ENCODE results near the gene AXIN1.
"Not testable (repeated sequence)": the region's sequence is repeated elsewhere in the genome, so short reads cannot be mapped to it uniquely, and the experiment has no call there.

The AXIN1 gene

DNA sequence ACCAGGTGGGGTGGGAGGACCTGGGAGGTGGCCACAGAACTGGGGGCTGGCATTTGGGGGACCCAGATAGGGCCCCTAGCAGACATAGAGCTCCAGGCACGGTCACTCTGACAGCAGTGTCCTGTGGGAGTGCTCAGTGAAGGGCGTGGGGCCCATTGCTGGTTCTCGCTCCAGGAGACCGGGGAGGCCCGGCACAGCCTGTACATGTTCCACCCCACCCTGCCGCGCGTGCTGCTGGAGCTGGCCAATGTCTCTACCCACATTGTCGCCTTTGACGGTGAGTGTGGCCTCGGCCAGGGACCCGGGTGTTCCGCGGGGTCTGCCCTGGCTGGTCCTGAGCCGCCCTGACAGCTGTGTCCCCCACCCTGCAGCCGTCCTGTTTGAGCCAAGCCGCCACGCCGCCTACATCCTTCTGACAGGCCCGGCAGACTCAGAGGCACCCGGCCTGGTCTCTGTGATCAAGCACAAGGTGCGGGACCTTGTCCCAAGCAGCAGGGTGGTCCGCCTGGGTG, 88.0 kb downstream of the AXIN1 start:
- no peak for DNase-seq

DNA sequence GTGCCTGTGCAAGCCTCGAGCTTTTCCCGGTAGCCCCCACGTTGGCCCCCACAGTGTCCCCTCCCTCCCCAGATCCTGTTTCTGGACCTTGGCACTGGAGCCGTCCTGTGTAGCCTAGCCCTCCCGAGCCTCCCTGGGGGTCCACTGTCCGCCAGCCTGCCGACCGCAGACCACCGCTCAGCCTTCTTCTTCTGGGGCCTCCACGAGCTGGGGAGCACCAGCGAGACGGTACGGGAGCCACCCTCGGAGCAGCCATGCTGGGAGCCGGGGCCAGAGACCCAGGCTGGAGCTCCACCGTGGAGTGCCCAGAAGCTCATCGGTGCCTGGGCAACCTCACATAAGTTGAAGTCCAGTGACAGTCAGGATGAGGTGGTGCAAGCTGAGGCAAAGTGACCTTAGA, 88.6 kb downstream of the AXIN1 start:
- no peak for DNase-seq

DNA sequence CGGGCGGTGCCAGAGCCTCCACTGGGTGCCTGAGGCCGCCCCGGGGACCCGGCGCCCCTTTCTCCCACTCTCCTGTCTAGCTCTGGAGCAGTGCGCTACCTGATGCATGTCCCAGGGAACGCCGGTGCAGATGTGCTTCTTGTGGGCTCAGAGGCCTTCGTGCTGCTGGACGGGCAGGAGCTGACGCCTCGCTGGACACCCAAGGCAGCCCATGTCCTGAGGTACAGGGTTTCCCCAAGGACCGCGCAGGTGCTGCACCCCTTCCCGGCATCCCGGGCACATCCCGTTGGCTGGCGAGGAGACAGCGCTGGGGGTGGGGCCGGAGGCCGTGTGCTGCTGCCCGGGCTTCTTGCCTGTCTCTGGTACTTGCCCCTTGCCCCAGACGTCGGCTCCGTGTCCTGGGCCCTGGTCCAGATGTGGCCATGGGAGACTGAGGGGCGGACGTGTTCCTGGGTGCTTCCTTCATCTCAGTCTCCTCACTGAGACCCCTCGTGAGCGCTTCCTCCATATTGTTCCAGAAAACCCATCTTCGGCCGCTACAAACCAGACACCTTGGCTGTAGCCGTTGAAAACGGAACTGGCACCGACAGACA, 89.2 kb downstream of the AXIN1 start:
- DNase-seq: no peak

DNA sequence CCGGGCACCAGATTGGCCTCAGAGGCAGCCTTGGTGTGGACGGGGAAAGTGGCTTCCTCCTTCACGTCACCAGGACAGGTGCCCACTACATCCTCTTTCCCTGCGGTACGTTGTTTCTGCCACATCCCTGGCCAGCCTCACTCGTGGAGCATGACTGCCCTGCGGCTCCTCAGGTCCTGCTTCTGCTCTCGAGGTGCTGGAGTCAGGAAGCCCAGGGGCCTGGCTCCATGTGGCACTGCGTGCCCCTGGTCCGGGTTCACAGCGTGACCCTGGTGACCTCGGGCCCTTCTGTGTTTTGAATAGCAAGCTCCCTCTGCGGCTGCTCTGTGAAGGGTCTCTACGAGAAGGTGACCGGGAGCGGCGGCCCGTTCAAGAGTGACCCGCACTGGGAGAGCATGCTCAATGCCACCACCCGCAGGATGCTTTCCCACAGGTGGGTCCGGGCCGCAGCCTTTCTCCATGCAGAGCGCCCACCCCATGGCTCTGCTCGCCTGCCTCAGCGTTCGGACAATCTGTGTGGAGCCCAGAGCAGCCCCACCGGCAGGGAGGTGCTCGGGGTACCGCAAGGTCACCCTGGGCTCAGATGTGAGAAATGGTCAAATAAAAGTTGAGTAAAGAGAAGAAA, 90.3 kb downstream of the AXIN1 start:
- no peak for DNase-seq

DNA sequence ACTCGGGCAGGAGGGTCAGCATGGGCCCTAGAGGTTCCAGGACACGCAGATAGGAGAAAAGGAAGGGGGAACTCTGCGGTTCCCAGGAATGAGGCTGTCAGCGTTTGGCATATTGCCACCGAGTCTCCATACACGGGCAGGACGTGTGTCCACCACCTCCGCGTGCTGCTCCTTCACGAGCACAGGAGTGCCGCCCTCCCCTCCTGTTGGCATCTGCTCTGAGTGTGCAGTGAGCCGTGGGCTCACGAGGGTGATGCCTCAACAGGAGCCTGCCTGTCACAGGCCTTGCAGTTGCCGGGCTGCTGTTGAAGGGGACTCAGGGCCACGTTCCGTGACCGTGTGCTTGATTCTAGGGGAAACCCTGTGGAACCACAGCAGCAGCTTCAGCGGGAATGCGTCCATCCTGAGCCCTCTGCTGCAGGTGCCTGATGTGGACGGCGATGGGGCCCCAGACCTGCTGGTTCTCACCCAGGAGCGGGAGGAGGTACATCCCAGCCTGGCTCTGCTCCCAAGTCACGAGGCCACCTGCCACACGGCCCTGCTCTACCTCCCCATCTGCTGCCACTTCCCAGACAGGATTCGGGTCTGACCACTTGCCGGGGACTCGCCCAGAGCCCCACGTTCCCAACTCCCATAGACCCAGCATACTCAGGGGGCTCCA, 91.4 kb downstream of the AXIN1 start:
- DNase-seq: no peak

DNA sequence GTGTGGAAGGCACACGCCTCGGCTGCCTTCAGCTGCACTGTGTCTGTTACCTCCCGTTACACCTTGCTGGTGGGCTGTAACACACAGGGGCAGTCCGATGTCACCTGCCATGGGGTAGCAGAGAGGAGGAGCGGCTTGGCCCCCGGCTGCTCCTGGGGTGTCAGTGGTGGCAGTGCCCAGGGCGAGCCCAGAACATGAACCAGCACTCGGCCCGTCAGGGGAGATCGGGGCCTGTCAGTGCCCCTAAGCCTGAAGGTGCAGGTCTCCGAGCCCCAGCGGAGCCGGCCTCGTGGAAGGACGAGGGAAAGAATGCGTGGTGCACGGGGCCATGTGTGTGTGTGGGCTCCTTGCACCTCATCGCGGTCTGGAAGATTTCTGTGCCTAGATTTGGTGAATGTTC, 92.2 kb downstream of the AXIN1 start:
- DNase-seq: no peak

DNA sequence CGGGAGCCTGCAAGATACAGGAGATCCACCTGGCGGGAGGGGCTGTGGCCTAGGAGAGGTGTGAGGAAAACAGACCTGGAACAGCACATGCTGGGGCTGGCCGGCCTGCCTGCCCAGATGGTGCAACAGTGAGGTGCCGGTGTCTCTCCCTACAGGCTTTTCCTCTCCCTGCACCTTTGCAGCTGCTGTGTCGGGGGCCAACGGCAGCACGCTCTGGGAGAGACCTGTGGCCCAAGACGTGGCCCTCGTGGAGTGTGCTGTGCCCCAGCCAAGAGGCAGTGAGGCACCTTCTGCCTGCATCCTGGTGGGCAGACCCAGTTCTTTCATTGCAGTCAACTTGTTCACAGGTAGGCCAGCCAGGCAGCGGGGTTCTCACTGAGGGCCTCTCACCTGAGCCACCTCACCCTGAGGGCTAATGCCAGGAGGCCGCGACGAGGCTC, 92.7 kb downstream of the AXIN1 start:
- DNase-seq: no peak

DNA sequence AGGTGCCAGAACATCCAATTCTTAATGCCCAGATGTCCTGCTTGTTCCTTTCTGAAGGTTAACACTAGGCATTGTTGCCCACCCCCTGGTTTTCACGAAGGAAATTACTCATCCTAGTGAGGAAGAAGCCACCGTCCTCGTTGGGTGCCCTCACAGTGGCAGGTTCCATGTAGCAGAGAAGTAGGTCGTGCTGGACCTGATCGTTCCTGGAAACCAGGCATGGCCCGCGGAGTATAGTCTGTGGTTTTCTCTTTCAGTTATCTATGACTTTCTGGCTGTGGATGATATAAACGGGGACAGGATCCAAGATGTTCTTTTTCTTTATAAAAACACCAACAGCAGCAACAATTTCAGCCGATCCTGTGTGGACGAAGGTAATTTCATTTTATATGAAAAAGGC, 93.3 kb downstream of the AXIN1 start:
- DNase-seq: no peak

DNA sequence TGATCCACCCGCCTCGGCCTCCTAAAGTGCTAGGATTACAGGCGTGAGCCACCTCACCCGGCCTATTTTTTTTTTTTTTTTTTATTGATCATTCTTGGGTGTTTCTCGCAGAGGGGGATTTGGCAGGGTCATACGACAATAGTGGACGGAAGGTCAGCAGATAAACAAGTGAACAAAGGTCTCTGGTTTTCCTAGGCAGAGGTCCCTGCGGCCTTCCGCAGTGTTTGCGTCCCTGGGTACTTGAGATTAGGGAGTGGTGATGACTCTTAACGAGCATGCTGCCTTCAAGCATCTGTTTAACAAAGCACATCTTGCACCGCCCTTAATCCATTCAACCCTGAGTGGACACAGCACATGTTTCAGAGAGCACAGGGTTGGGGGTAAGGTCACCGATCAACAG, 94.4 kb downstream of the AXIN1 start:
- not testable (repeated sequence) for DNase-seq

DNA sequence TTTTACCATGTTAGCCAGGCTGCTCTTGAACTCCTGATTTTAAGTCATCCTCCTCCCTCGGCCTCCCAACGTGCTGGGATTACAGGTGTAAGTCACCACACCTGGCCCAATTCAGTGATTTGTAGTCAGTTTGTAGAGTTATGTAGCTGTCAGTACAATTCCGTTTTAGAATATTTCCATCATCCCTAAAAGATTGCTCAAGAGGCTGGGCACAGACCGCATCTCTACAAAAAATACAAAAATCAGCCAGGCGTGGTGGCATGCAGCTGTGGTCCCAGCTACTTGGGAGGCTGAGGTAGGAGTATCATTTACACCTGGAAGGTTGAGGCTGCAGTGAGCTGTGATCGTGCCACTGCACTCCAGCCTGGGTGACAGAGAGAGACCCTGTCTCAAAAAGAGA, 97.3 kb downstream of the AXIN1 start:
- no peak for DNase-seq

DNA sequence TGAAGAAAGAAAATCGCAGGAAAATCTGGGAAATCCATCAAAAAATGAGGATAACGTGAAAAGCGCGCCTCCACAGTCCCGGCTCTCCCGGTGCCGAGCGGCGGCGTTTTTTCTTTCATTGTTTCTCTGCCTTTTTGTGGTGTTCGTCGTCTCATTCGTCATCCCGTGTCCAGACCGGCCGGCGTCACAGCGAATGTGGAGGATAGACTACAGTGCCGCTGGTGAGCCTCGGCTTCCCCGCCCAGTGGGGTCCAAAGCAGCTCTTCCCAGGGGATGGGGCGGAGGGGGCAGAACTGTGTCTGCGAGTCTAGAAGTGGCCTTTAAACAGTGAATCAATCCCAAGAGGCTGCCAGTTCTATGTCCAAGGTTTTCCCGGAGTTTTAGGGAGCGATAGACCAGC, 98.1 kb downstream of the AXIN1 start:
- DNase-seq: no peak

DNA sequence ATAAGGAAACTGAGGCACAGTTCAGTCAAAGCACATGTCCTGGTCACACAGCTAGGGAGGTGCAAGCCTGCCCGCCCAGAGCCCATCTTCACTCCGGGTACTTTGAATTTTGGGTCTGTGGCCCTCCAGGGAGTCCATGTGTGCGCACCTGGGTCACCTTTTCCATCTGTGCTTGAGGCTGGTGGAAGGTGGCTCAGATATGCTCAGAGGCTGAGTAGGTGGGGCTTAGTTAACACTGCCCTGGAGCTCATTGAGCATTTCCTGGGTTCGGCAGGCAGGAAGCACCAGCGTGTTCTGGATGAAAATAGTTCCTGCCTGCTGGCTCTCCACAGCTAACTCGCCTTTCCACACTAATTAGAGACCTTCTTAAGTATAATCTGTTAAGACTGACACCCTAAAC, 98.7 kb downstream of the AXIN1 start:
- no peak for DNase-seq

DNA sequence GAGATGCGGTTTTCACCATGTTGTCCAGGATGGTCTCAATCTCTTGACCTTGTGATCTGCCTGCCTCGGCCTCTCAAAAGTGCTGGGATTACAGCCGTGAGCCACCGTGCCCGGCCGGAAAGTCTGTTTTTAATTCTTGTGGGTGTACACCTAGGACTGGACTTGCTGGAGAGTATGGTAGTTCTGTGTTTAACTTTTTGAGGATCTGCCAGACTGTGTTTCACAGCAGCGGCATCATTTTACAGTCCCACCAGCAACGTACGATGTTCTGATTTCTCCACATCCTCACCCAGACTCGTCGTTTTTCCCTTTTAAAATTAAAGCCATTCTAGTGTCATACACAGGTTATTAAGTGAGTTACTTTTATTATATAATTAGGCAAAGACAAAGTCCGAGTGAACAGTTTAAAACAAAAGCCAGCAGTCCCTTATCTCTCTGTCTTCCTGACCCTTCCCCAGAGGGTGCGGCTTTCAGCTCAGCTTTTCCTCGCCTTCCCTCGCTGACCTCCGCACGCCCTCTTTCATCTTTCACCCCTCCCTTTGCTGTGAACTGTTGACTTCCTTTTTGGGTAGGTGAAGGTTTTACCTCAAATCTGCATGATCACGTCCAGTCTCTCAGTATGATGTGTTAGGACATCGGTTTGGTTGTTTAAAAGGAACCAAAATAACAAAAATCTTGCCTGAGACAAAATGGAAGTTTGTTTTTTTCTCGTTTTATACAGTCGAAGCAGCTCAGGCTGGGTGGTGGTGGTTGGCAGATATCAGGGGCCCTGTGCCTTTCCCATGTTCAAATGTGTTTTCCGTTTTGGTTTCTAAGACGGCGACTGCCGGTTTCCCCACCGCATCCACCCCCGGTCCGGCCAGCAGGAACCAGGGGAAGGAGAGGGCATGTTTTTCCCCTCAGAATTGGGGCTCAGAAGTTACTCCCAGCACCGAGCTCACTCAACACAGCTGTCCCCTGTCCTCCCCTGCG, 99.9 kb downstream of the AXIN1 start:
- DNase-seq: peak; percentile 72

DNA sequence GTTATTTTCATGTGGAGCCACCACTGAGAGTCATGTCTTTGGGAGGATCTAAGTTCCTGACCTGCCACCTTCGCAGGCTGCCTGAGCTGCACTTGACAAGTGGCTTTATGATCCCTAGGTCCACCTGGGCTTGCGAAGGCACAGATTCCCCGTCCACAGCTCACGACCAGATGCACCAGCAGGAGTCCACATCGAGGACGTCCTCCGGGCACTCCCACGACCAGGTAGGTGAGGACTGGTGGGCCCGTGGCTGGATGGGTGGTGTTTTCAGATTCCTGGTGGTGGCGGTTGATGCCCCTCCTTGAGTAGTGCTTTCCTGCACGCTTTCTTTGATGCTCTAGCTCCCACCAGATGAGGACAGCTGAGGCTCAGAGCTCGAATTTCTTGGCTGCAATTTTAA, 103.1 kb downstream of the AXIN1 start:
- no peak for DNase-seq

DNA sequence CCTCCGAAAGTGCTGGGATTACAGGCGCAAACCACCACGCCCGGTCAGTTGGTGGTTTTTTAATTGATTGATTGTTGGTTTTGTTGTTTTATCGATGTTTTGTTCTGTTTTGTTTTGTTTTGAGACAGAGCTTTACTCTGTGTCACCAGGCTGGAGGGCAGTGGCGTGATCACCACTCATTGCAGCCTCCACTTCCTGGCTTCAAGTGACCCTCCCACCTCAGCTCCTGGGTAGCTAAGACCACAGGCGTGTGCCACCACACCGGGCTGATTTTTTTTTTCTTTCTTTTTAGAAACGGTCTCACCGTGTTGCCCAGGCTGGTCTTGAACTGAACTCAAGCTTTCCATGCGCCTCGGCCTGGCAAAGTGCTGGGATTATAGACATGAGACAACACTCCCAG, 105.5 kb downstream of the AXIN1 start:
- no peak for DNase-seq

DNA sequence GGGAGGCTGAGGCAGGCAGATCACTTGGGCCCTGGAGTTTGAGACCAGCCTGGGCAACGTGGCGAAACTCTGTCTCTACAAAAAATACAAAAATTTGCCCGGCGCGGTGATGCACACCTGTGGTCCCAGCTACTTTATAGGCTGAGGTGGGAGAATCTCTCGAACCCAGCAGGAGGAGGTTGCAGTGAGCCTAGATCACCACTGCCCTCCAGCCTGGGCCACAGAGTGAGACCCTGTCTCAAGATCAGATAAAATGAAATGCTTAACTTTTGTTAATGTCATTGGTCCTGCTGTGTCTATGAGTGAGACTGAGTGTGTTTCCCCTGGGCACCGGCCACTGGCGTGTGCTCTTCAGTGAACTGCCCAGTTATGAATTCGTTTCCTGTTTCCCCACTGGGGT, 107.4 kb downstream of the AXIN1 start:
- DNase-seq: no peak

DNA sequence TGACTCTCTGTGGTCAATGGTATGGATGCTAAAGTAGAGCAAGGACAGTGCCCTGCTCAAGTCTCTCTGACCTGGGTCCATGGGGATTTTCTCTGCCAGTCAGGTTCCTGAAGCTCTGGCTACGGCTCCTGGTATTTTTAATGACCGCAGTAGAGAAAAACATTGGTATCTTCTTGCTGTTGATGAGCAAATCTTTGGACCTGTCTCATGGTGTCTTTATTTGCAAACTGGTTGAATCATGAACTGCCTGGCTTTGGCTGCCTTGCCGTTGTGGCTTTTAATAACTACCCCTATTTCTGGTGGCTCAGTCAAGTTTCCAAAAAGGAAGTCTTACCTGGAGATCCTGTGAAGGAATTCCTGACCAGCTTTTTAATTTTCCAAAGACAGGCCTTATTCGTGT, 109.2 kb downstream of the AXIN1 start:
- DNase-seq: no peak

DNA sequence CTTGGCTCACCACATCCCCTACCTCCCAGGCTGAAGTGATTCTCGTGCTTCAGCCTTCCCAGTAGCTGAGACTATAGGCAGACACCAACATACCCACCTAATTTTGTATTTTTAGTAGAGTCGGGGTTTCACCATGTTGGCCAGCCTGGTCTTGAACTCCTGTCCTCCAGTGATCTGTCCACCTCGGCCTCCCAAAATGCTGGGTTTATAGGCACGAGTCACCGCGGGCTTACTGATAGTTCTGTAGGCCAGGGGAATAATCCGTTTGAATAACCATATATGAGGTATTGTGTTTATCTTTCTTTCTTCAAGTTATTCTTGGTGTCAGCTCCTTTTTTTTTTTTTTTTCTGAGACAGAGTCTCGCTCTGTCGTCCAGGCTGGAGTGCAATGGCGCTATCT, 110.2 kb downstream of the AXIN1 start:
- DNase-seq: no peak

DNA sequence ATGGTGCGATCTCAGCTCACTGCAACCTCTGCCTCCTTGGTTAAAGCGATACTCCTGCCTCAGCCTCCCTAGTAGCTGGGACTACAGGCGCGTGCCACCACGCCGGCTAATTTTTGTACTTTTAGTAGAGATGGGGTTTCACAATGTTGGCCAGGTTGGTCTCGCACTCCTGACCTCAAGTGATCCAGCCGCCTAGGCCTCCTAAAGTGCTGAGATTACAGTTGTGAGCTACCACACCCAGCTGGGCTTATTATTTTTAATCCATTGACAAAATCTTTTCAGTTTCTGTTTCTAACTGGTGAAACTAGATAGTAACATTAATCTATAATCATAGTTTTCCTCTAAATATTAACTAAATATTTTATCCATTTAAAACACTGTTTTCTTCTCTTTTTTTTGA, 112.0 kb downstream of the AXIN1 start:
- DNase-seq: no peak

DNA sequence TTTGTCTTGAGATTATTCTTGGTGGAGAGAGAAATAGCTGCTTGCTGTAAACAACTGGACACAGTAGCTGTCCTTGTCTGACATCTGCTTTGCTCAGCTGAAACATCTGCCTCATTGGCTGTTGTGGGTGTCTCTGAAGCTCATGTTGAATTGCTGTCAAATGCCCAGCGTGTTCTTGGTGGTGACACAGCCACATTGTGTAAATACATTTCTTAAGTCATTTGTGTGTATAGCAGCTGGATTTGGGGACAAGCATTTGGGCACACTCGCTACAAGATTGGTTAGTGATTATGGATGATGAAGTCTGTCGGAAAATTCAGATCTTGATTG, 112.6 kb downstream of the AXIN1 start:
- no peak for DNase-seq
